Measurements from ENCODE around the gene APOL1. TPM values are rescaled to one million over a fixed set of nuclear protein-coding genes. Genes with fewer than 3 reads are reported as not detected.

APOL1 gene
- total and polyA plus RNA-seq, 10 of the 15 experiments (the other 5 are each of a cell fraction or from before 2014, with no cell fraction given) = 9.0 to 42.0 (median 17.6) TPM

DNA sequence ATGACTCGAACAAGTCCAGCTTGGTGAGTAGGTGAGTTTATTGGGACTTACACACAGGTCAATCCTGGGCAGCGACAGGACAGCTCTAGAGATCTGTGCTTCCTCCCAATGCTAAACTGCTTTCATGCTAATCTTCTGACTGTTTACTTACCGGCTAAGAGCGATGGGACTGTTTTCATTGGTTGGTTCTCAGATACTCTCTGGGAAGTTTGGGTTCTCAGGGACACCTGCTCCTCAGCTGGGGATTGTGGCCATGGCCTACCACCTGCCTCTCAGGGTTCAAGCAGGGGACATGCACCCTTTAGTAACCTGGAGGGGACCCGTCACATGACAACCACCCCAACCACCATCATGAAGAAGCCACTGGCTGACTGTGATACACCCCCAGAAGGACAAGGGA is 26.7 kb upstream of the APOL1 start:
- RAD21 ChIA-PET (ENCODE audit: unreplicated experiment) = no interaction called here
- DNase-seq (ENCODE audit: low read depth, low spot score) (no peak), ATAC-seq (no peak), FAIRE-seq (no peak)
- Histone ChIP-seq H2AFZ (ENCODE audit: control insufficient read depth, low read depth, low read length) (no peak overlapping the region), H3K79me2 (ENCODE audit: control insufficient read depth, insufficient read depth, low read length) (no peaks in the 10 kb centered on the region), H3K4me2 (ENCODE audit: control insufficient read depth, insufficient read depth) (no peak overlapping the region), H3K36me3 (ENCODE audit: control insufficient read depth in 2 of 2, insufficient read depth in 2 of 2, low read length in 1 of 2) (peaks cover 4 to 11% of the 10 kb centered on the region in 2 experiments), H3K27ac (ENCODE audit: control insufficient read depth, insufficient read depth) (no peak overlapping the region), H4K20me1 (ENCODE audit: control insufficient read depth, insufficient read depth) (no peaks in the 10 kb centered on the region), H3K4me1 (ENCODE audit: control insufficient read depth, insufficient read depth, low read length) (no peaks in the 10 kb centered on the region), H3K4me3 (no peak overlapping the region), H3K9ac (ENCODE audit: control insufficient read depth, insufficient read depth, low read length) (no peak overlapping the region), H3K9me3 (replicated peaks; ENCODE audit: control insufficient read depth, insufficient read depth, low read length) (no peaks in the 10 kb centered on the region), H3K27me3 (replicated peaks in 1 of 2; ENCODE audit: control insufficient read depth in 2 of 2, insufficient read depth in 2 of 2, low read length in 1 of 2) (no peaks in the 10 kb centered on the region)
- BruUV-seq (replicated peaks) = no TSS peak
- in situ Hi-C loops (cut with MboI) (no loop called here), intact Hi-C loops (cut with micrococcal nuclease; ENCODE audit: unreplicated experiment) (no loop called here)
- 91% methylated on average over 5 of the region's 5 CpGs for WGBS (ENCODE audit: insufficient coverage, insufficient replicate concordance, low lambda C conversion rate, missing lambda C conversion rate)
- POLR2A ChIA-PET = no interaction called here
- TF ChIP-seq SRF (IDR thresholded peaks at IDR 0.05; ENCODE audit: low read depth in 2 of 2, low read length in 2 of 2) (no peak), NFYA (IDR thresholded peaks at IDR 0.05; ENCODE audit: borderline replicate concordance, low read depth, low read length) (no peak), IKZF1 (conservative IDR thresholded peaks at IDR 0.05) (no peak), MYC (IDR thresholded peaks at IDR 0.05; ENCODE audit: insufficient read depth, insufficient read length, insufficient replicate concordance, low read length, severe bottlenecking) (no peak), RUNX3 (IDR thresholded peaks at IDR 0.05; ENCODE audit: low read length) (no peak), SREBF1 (IDR thresholded peaks at IDR 0.05; ENCODE audit: low read length) (no peak), ZZZ3 (IDR thresholded peaks at IDR 0.05; ENCODE audit: control insufficient read depth, insufficient read length, low read depth) (no peak), ZNF622 (IDR thresholded peaks at IDR 0.05) (no peak), BCLAF1 (IDR thresholded peaks at IDR 0.05) (no peak), HDAC6 (IDR thresholded peaks at IDR 0.05; ENCODE audit: unreplicated experiment) (no peak), ATF3 (IDR thresholded peaks at IDR 0.05; ENCODE audit: borderline replicate concordance, extremely low read depth, low read depth, low read length) (no peak)
- SMC1A ChIA-PET (ENCODE audit: uncharacterized antibody, unreplicated experiment) = interaction anchor here (2.6 kb wide), 1 partner anchor 11 kb away, joined by 12 read pairs; no protein-coding TSS in a partner anchor
- CTCF ChIA-PET = interaction anchor here (1.0 to 2.6 kb wide), 3 partner anchors 14 to 53 kb away, joined by 3 to 6 read pairs (median 4); no protein-coding TSS in a partner anchor
